ENCODE results near the gene PPP6R1. TPM values are rescaled to one million over a fixed set of nuclear protein-coding genes. Genes with fewer than 3 reads are reported as not detected.

The PPP6R1 gene
- total RNA-seq, 2 donors from 2014 or later, result 74.8 to 79.9 TPM

- Mint-ChIP-seq H3K27ac (peak within 1 kb of the TSS; percentile 97), H3K36me3 (ENCODE audit: low read depth) (peaks cover 14% of the 10 kb centered on the region), H3K27me3 (ENCODE audit: insufficient read depth) (no peaks in the 10 kb centered on the region), H3K9me3 (no peaks in the 10 kb centered on the region), H3K4me1 (peaks cover 3% of the 10 kb centered on the region), H3K4me3 (peak within 1 kb of the TSS; percentile 97)
- Histone ChIP-seq H3K9ac (ENCODE audit: extremely low read depth, low read length, poor library complexity, severe bottlenecking) (peak within 1 kb of the TSS; percentile 72), H3K4me3 (ENCODE audit: low read length) (peak within 1 kb of the TSS; percentile 87), H3K27me3 (ENCODE audit: control insufficient read depth, insufficient read depth, low read length, poor library complexity, severe bottlenecking) (no peaks in the 10 kb centered on the region), H3K4me1 (ENCODE audit: control insufficient read depth, insufficient read depth, low read length) (peaks cover 2% of the 10 kb centered on the region), H3K27ac (ENCODE audit: low read depth, low read length) (peak within 1 kb of the TSS; percentile 97), H3K9me3 (ENCODE audit: control insufficient read depth, low read length) (no peaks in the 10 kb centered on the region), H3K36me3 (ENCODE audit: control insufficient read depth, insufficient read depth, low read length) (peaks cover 13% of the 10 kb centered on the region)
- no peak for TF ChIP-seq CTCF (conservative IDR thresholded peaks at IDR 0.05)
- WGBS, 2 experiments (ENCODE audit: insufficient coverage in 1 of 2, insufficient read length in 1 of 2), result 3 to 8% methylated on average over 28 to 52 of the region's 52 CpGs
- DNase-seq, result peak; percentile 100
These were observed 21.2 kb upstream of the PPP6R1 start, which contains the start of gene HSPBP1 for GRCh38 chr19:55279770-55280643. Gene HSPBP1 (minus strand): TSS chr19:55280110. CDS start chr19:55279608, 502 bp downstream.

- Histone ChIP-seq H3K36me3 (ENCODE audit: control insufficient read depth, insufficient read depth, low read length) (peaks cover 18% of the 10 kb centered on the region), H3K4me1 (ENCODE audit: control insufficient read depth, insufficient read depth, low read length) (peaks cover 2% of the 10 kb centered on the region), H3K4me3 (ENCODE audit: low read length) (peak overlapping the region; percentile 87), H3K9ac (ENCODE audit: extremely low read depth, low read length, poor library complexity, severe bottlenecking) (peak overlapping the region; percentile 72), H3K9me3 (ENCODE audit: control insufficient read depth, low read length) (no peaks in the 10 kb centered on the region), H3K27me3 (ENCODE audit: control insufficient read depth, insufficient read depth, low read length, poor library complexity, severe bottlenecking) (no peaks in the 10 kb centered on the region), H3K27ac (ENCODE audit: low read depth, low read length) (peak overlapping the region; percentile 97)
- Mint-ChIP-seq H3K4me3 (peak overlapping the region; percentile 97), H3K9me3 (no peaks in the 10 kb centered on the region), H3K27me3 (ENCODE audit: insufficient read depth) (no peaks in the 10 kb centered on the region), H3K36me3 (ENCODE audit: low read depth) (peaks cover 18% of the 10 kb centered on the region), H3K4me1 (peaks cover 3% of the 10 kb centered on the region), H3K27ac (peak overlapping the region; percentile 97)
- WGBS, 2 experiments (ENCODE audit: insufficient coverage in 1 of 2, insufficient read length in 1 of 2), result 1% methylated on average over 22 of the region's 23 CpGs; no CpG with 5 or more reads in 1 of the 2 experiments
- no peak for TF ChIP-seq CTCF (conservative IDR thresholded peaks at IDR 0.05)
- DNase-seq, result no peak
These were observed 20.5 kb upstream of the PPP6R1 start for GRCh38 chr19:55279340-55279739.

- 88 to 93% methylated on average over 10 to 11 of the region's 13 CpGs for WGBS, 2 experiments (ENCODE audit: insufficient coverage in 1 of 2, insufficient read length in 1 of 2)
- Histone ChIP-seq H3K9ac (ENCODE audit: extremely low read depth, low read length, poor library complexity, severe bottlenecking) (no peak overlapping the region), H3K36me3 (ENCODE audit: control insufficient read depth, insufficient read depth, low read length) (peaks cover 18% of the 10 kb centered on the region), H3K27me3 (ENCODE audit: control insufficient read depth, insufficient read depth, low read length, poor library complexity, severe bottlenecking) (no peaks in the 10 kb centered on the region), H3K4me1 (ENCODE audit: control insufficient read depth, insufficient read depth, low read length) (peaks cover 2% of the 10 kb centered on the region), H3K4me3 (ENCODE audit: low read length) (peak overlapping the region; percentile 87), H3K27ac (ENCODE audit: low read depth, low read length) (no peak overlapping the region), H3K9me3 (ENCODE audit: control insufficient read depth, low read length) (no peaks in the 10 kb centered on the region)
- no peaks in the 10 kb centered on the region for H3K27me3 Mint-ChIP-seq (ENCODE audit: insufficient read depth)
- H3K27ac Mint-ChIP-seq, result no peak overlapping the region
- peaks cover 3% of the 10 kb centered on the region for H3K4me1 Mint-ChIP-seq
- H3K9me3 Mint-ChIP-seq, result no peaks in the 10 kb centered on the region
- H3K4me3 Mint-ChIP-seq, result peak overlapping the region; percentile 97
- DNase-seq, result no peak
- peaks cover 24% of the 10 kb centered on the region for H3K36me3 Mint-ChIP-seq (ENCODE audit: low read depth)
- TF ChIP-seq CTCF (conservative IDR thresholded peaks at IDR 0.05), result no peak
These were observed 19.7 kb upstream of the PPP6R1 start for GRCh38 chr19:55278391-55279135.
